Activated T-helper 2 cell treated with anti-CD3 and anti-CD28 coated beads, Interferon-gamma antibody, Interleukin-2, Interleukin-4, amounts not matched to agents 10 μg/mL and 5 μg/mL and 100 μg/mL, durations not matched to agents 14 hours and 24 hours and 36 hours (primary cell): Measurements from ENCODE around the gene ASCC1. TPM values are rescaled to one million over a fixed set of nuclear protein-coding genes. Genes with fewer than 3 reads are reported as not detected.

Experiments used
- DNase-seq: peaks from one replicate; pipeline ENCODE4 v3.0.0; 2021; ENCODE audit warnings: low spot score
- H3K27ac Mint-ChIP-seq: one replicate; pipeline ENCODE4 v1.8.0; 2021; ENCODE audit warnings: mixed read lengths
- H3K27me3 Mint-ChIP-seq: one replicate; pipeline ENCODE4 v1.8.0; 2021; ENCODE audit warnings: low read depth, mixed read lengths
- H3K36me3 Mint-ChIP-seq: one replicate; pipeline ENCODE4 v1.8.0; 2021; ENCODE audit warnings: low read depth, mixed read lengths
- H3K4me1 Mint-ChIP-seq: one replicate; pipeline ENCODE4 v1.8.0; 2021; ENCODE audit warnings: low read depth, mixed read lengths
- H3K4me3 Mint-ChIP-seq: one replicate; pipeline ENCODE4 v1.8.0; 2021; ENCODE audit warnings: low read depth, mild to moderate bottlenecking, moderate library complexity, mixed read lengths
- H3K9me3 Mint-ChIP-seq: one replicate; pipeline ENCODE4 v1.8.0; 2021; ENCODE audit warnings: mixed read lengths
- intact Hi-C: fragments of 100-400 bp; cut with micrococcal nuclease; formaldehyde crosslinking; loops from one replicate; pipeline ENCODE4 v1.15.1; 2023
- total RNA-seq: library from RNA; stranded (reverse); gene quantifications from 2 replicates; pipeline ENCODE4 v1.2.3, GENCODE V29; 2022

The ASCC1 gene
- total RNA-seq, 1 donor from 2014 or later: 46.2 TPM

DNA sequence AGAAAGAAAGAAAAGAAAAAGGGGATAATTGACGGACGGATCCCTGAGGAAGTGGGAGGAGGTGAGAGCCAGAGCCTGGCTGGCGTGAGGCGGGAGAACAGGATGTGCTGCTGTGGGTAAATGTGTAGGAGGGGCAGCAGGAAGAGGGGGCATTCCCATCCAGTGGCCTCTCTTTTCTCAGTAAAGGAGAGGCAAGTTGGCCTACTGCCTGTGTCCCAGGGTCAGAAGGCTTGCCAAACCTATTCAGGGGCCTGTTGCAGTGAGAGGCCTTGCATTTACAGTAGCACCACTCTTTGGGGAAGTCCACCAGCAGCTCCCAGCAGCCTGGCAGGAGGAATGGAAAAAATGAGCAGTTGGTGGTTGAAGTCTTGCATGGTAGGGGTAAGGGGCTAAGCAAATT is 26.6 kb upstream of the ASCC1 start:
- intact Hi-C loops: no loop called here

DNA sequence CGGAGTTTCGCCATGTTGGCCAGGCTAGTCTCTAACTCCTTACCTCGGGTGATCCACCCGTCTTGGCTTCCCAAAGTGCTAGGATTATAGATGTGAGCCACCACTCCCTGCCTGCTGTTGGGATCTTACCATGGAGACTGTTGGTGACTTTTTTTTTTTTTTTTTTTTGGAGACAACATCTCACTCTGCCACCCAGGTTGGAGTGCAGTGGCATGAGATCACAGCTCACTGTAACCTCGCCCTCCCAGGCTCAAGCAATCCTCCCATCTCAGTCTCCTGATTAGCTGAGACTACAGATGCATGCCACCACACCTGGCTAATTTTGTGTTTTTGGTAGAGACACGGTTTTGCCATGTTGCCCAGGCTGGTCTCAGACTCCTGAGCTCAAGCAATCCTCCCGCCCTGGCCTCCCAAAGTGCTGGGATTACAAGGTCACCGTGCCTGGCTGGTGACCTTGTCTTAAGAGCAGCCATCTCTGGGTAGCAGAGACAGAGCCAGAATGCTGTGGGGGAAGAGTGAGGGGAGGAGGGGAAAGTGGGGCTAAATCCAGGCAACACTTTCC is 25.7 kb upstream of the ASCC1 start:
- no peak for DNase-seq
- Mint-ChIP-seq H3K36me3 (peaks cover 14% of the 10 kb centered on the region), H3K4me1 (peaks cover 37% of the 10 kb centered on the region), H3K27me3 (no peaks in the 10 kb centered on the region), H3K27ac (peak overlapping the region; percentile 80), H3K4me3 (no peak overlapping the region), H3K9me3 (no peaks in the 10 kb centered on the region)
- intact Hi-C loops: no loop called here

More for the DNA sequence above, 26.6 kb upstream of the ASCC1 start:
- Mint-ChIP-seq H3K27ac (peak overlapping the region; percentile 60), H3K36me3 (peaks cover 8% of the 10 kb centered on the region), H3K4me1 (peaks cover 42% of the 10 kb centered on the region), H3K27me3 (no peaks in the 10 kb centered on the region), H3K4me3 (no peak overlapping the region), H3K9me3 (no peaks in the 10 kb centered on the region)
- no peak for DNase-seq

DNA sequence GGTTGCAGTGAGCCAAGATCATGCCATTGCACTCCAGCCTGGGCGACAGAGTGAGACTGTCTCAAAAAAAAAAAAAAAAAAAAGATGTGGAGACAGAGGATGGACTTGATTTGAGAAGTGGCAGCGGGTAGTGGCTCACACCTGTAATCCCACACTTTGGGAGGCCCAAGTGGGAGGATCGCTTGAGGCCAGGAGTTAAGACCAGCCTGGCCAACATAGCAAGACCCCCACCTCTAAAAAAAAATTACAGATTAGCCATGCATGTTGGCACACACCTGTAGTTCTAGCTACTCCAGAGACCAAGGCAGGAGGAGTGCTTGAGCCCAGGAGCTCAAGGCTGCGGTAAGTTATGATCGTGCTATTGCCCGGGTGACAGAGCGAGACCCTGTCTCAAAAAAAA is 24.3 kb upstream of the ASCC1 start:
- no peaks in the 10 kb centered on the region for H3K9me3 Mint-ChIP-seq
- intact Hi-C loops: no loop called here
- H3K4me1 Mint-ChIP-seq: peaks cover 29% of the 10 kb centered on the region
- H3K27me3 Mint-ChIP-seq: no peaks in the 10 kb centered on the region
- H3K36me3 Mint-ChIP-seq: peaks cover 22% of the 10 kb centered on the region
- H3K4me3 Mint-ChIP-seq: no peak overlapping the region
- H3K27ac Mint-ChIP-seq: no peak overlapping the region
- no peak for DNase-seq

DNA sequence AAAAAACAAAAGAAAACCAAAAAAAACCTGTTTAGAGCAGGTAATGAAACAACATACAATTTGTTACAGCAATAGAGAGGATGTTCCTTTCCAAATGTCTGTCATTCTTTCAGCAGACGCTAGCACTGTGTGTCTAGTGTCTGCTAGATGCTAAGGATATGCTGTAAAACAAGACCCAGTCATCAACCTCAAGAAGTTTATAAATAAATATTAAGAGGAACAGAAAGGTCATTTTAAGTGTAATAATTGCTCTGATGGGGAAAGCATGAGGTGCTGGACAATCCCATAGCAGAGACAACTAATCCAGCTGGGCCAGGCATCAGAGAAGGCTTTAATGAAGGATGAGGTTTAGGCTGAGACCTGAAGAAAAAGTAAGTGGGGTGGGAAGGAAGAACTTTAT is 23.3 kb upstream of the ASCC1 start:
- Mint-ChIP-seq H3K9me3 (no peaks in the 10 kb centered on the region), H3K27ac (no peak overlapping the region), H3K4me3 (no peak overlapping the region), H3K27me3 (no peaks in the 10 kb centered on the region), H3K36me3 (peaks cover 26% of the 10 kb centered on the region), H3K4me1 (peaks cover 20% of the 10 kb centered on the region)
- no peak for DNase-seq
- intact Hi-C loops: no loop called here

GRCh38 chr10:72238392-72239175 is 22.5 kb upstream of the ASCC1 start:
- Mint-ChIP-seq H3K9me3 (no peaks in the 10 kb centered on the region), H3K4me1 (peaks cover 15% of the 10 kb centered on the region), H3K27ac (no peak overlapping the region), H3K36me3 (peaks cover 32% of the 10 kb centered on the region), H3K27me3 (no peaks in the 10 kb centered on the region), H3K4me3 (no peak overlapping the region)
- DNase-seq: no peak
- intact Hi-C loops: no loop called here

GRCh38 chr10:72235544-72236279 is 19.6 kb upstream of the ASCC1 start:
- Mint-ChIP-seq H3K4me1 (peaks cover 4% of the 10 kb centered on the region), H3K9me3 (no peaks in the 10 kb centered on the region), H3K27ac (peak overlapping the region; percentile 4), H3K27me3 (no peaks in the 10 kb centered on the region), H3K36me3 (peaks cover 50% of the 10 kb centered on the region), H3K4me3 (no peak overlapping the region)
- intact Hi-C loops: no loop called here
- DNase-seq: no peak

DNA sequence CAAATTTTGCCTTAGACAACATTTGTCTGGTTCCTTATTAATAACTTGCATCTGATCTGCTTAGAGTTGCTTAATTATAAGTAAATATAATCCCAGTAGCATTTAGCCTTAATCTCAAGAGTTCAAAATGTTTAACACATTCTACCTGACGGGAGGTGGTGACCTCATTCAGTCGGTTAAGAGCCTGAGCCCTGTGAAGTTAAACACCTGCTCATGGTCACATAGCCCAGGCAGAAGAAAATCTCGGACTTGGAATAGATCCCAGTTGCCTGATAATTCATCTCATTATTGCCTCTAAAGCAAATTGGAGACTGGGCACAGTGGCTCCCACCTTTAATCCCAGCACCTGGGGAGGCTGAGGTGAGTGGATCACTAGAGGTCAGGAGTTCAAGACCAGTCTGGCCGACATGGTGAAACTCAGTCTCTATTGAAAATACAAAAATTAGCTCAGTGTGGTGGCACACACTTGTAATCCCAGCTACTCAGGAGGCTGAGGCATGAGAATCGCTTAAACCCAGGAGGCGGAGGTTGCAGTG is 18.6 kb upstream of the ASCC1 start:
- peaks cover 4% of the 10 kb centered on the region for H3K4me1 Mint-ChIP-seq
- H3K9me3 Mint-ChIP-seq: no peaks in the 10 kb centered on the region
- peaks cover 57% of the 10 kb centered on the region for H3K36me3 Mint-ChIP-seq
- no peaks in the 10 kb centered on the region for H3K27me3 Mint-ChIP-seq
- intact Hi-C loops: no loop called here
- no peak overlapping the region for H3K4me3 Mint-ChIP-seq
- DNase-seq: no peak
- H3K27ac Mint-ChIP-seq: no peak overlapping the region

GRCh38 chr10:72233621-72234020 is 17.5 kb upstream of the ASCC1 start:
- intact Hi-C loops: no loop called here
- Mint-ChIP-seq H3K27me3 (no peaks in the 10 kb centered on the region), H3K9me3 (no peaks in the 10 kb centered on the region), H3K4me3 (no peak overlapping the region), H3K4me1 (peaks cover 9% of the 10 kb centered on the region), H3K36me3 (peaks cover 60% of the 10 kb centered on the region), H3K27ac (no peak overlapping the region)
- DNase-seq: no peak

DNA sequence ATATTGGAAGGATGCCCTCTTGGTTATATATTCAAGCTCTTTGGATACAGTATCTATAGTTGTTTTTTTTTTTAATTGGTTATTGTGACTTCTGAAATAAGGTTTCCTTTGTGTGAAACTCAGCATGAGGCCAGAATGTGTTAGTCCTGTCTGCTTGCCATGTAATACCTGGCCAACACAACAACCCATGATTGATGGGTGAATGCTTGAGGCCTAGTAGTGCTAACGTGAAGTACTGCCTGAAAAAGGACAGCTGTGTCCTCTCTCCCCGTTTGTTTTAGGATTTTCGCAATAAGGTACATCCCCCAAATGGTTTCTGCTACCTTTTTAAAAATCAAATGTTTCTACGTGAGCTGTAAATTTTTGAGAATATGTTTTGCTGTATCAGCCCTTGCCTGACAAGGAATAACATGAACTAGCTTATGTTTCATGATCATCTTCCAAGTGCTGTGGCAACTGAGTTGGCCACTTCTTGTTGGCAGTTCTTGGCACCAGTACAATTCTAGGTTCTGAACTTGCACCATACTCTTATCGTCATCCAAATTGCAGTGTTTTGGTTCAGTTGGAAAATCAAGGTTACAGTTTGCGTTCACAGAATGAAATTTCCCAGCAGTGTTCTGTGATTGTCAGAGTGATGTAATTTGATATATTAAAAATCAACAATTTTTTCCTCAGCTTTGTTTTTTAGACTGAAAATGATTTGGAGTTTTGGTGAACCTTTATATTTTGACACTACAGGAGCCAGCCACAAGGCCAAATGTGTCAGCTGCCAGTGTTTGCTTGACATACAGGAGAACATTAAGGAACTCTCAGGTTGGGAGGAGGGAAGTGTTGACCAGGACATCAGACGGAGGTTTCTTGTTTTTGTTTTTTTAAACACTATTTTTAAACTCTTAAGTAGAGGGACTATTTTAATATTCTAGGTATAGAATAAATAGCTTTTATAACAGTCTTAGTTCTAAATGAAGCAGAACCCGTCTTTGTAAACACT is 13.5 kb upstream of the ASCC1 start:
- H3K4me3 Mint-ChIP-seq: no peak overlapping the region
- no peaks in the 10 kb centered on the region for H3K9me3 Mint-ChIP-seq
- intact Hi-C loops: no loop called here
- H3K27ac Mint-ChIP-seq: peak overlapping the region; percentile 17
- H3K4me1 Mint-ChIP-seq: peaks cover 20% of the 10 kb centered on the region
- peaks cover 50% of the 10 kb centered on the region for H3K36me3 Mint-ChIP-seq
- no peaks in the 10 kb centered on the region for H3K27me3 Mint-ChIP-seq
- no peak for DNase-seq

GRCh38 chr10:72228318-72228751 is 12.3 kb upstream of the ASCC1 start:
- Mint-ChIP-seq H3K36me3 (peaks cover 53% of the 10 kb centered on the region), H3K27me3 (no peaks in the 10 kb centered on the region), H3K4me3 (no peak overlapping the region), H3K9me3 (no peaks in the 10 kb centered on the region), H3K4me1 (peaks cover 29% of the 10 kb centered on the region), H3K27ac (no peak overlapping the region)
- intact Hi-C loops: no loop called here
- DNase-seq: no peak

GRCh38 chr10:72227826-72228225 is 11.8 kb upstream of the ASCC1 start:
- DNase-seq: no peak
- Mint-ChIP-seq H3K36me3 (peaks cover 49% of the 10 kb centered on the region), H3K9me3 (no peaks in the 10 kb centered on the region), H3K27me3 (no peaks in the 10 kb centered on the region), H3K27ac (no peak overlapping the region), H3K4me1 (peaks cover 31% of the 10 kb centered on the region), H3K4me3 (no peak overlapping the region)
- intact Hi-C loops: no loop called here

DNA sequence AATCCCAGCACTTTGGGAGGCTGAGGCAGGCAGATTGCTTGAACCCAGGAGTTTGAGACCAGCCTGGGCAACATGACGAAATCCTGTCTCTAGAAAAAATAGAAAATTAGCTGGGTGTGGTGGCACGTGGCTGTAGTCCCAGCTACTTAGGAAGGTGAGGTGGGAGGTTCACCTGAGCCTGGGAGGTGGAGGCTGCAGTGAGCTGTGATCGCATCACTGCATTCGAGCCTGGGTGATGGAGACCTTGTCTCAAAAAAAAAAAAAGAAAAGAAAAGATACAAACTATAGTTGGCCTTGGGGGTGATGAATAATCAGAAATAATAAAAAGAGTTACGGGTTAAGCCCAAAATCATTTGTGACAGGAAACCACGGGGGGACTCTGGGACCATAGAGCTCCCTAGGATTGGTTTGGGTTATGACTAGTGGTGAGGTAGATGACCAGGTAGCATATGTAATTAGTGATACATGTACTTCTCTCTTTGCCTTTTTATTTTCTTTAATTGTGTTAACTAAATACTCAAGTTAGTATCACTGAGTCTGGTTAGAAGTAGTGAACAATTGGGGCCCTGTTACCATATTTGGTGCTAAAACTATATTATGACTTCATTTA is 10.4 kb upstream of the ASCC1 start:
- H3K36me3 Mint-ChIP-seq: peaks cover 47% of the 10 kb centered on the region
- H3K27me3 Mint-ChIP-seq: no peaks in the 10 kb centered on the region
- no peaks in the 10 kb centered on the region for H3K9me3 Mint-ChIP-seq
- peak overlapping the region; percentile 60 for H3K27ac Mint-ChIP-seq
- no peak for DNase-seq
- no peak overlapping the region for H3K4me3 Mint-ChIP-seq
- intact Hi-C loops: no loop called here
- H3K4me1 Mint-ChIP-seq: peaks cover 34% of the 10 kb centered on the region
